Muscle of leg (tissue), 11 donors: ENCODE measurements around the gene TRIM2. TPM values are rescaled to one million over a fixed set of nuclear protein-coding genes. Genes with fewer than 3 reads are reported as not detected.

ENCODE experiments used
- DNase-seq: peaks from one replicate; pipeline ENCODE4 v3.0.0; 2013
- H3K27ac ChIP-seq: one replicate; pipeline ENCODE4 v1.5.1; 2013; ENCODE audit warnings: mild to moderate bottlenecking, low read length, control low read depth
- H3K27me3 ChIP-seq: one replicate; pipeline ENCODE4 v1.6.1; 2013; ENCODE audit warnings: low read length; ENCODE audit not compliant: control insufficient read depth, insufficient read depth
- H3K36me3 ChIP-seq: one replicate; pipeline ENCODE4 v1.6.1; 2013; ENCODE audit warnings: low read length; ENCODE audit not compliant: control insufficient read depth, insufficient read depth
- H3K4me1 ChIP-seq: one replicate; pipeline ENCODE4 v1.6.1; 2013; ENCODE audit warnings: low read length; ENCODE audit not compliant: control insufficient read depth, insufficient read depth
- H3K4me3 ChIP-seq: one replicate; pipeline ENCODE4 v1.5.1; 2013; ENCODE audit warnings: low read length, control low read depth
- H3K9me3 ChIP-seq: replicated peaks from 2 replicates; pipeline ENCODE4 v1.6.1; 2013; ENCODE audit warnings: low read depth, low read length; ENCODE audit not compliant: control insufficient read depth
- WGBS: methylation state at CpG from one replicate; pipeline ENCODE4 v1.1.5; 2013; ENCODE audit warnings: missing lambda C conversion rate; ENCODE audit not compliant: insufficient coverage; 5-methylcytosine and 5-hydroxymethylcytosine counted together
- polyA plus RNA-seq, 8 donors: library from polyadenylated mRNA; unstranded; fragments of 120-200 nt; gene quantifications; one replicate each; pipeline versions ENCODE4 v1.2.1 to v1.2.3, GENCODE V29; 2013; ENCODE audit warnings: inconsistent platforms in 1 of 8, low replicate concordance in 1 of 8; ENCODE audit not compliant: insufficient read length in 8 of 8, insufficient read depth in 1 of 8
- total RNA-seq: library from RNA; stranded (reverse); fragments of 120-200 nt; gene quantifications from one replicate; pipeline ENCODE4 v1.2.4, GENCODE V29; 2013

The TRIM2 gene
- total and polyA plus RNA-seq, 9 donors, result 13.7 to 32.8 (median 21.1) TPM

GRCh38 chr4:153385784-153386183, 181.5 kb downstream of the TRIM2 start:
- WGBS, result no CpG with 5 or more reads among the region's 2 CpGs
- Histone ChIP-seq H3K4me1 (peaks cover 7% of the 10 kb centered on the region), H3K27me3 (no peaks in the 10 kb centered on the region), H3K9me3 (no peaks in the 10 kb centered on the region), H3K4me3 (no peak overlapping the region), H3K27ac (no peak overlapping the region), H3K36me3 (no peaks in the 10 kb centered on the region)
- DNase-seq, result no peak

- H3K36me3 ChIP-seq, result no peaks in the 10 kb centered on the region
- no peak overlapping the region for H3K4me3 ChIP-seq
- no peak for DNase-seq
- peaks cover 6% of the 10 kb centered on the region for H3K4me1 ChIP-seq
- WGBS, result 79% methylated on average over 2 of the region's 4 CpGs
- H3K9me3 ChIP-seq, result no peaks in the 10 kb centered on the region
- H3K27ac ChIP-seq, result no peak overlapping the region
- no peaks in the 10 kb centered on the region for H3K27me3 ChIP-seq
Observed at GRCh38 chr4:153387981-153388380, 183.7 kb downstream of the TRIM2 start.

Other genes starting within 250 kb of the TRIM2 start
- gene MND1, start 140.2 kb downstream of the TRIM2 start, total RNA-seq, result 5.9 TPM
- gene MND1, start 140.2 kb downstream of the TRIM2 start, polyA plus RNA-seq, result 1 to 10 TPM; 4.3 to 9.3 (median 7.3) TPM